22Rv1 (cell line): ENCODE measurements around the gene SH3BP5L.

Source experiments
- H3K27ac ChIP-seq: fragments of 450-650 bp; 2 replicates; pipeline ENCODE4 v1.5.1; 2017
- ZFX ChIP-seq: fragments of 450-650 bp; IDR thresholded peaks from 2 replicates; pipeline ENCODE4 v1.6.1; 2017; ENCODE audit warnings: antibody characterized with exemption, borderline replicate concordance
- TF ChIP-seq, protein P1 (sequence below): fragments of 450-650 bp; IDR thresholded peaks from 2 replicates; pipeline ENCODE4 v1.5.1; 2017; ENCODE audit warnings: mild to moderate bottlenecking

Gene SH3BP5L

GRCh38 chr1:248856176-248856575 lies 30.5 kb upstream of the SH3BP5L start:
- no peak overlapping the region; the same call in 1 of the 2 replicates for H3K27ac ChIP-seq
- TF ChIP-seq ZFX: no peak
- TF ChIP-seq, protein P1, sequence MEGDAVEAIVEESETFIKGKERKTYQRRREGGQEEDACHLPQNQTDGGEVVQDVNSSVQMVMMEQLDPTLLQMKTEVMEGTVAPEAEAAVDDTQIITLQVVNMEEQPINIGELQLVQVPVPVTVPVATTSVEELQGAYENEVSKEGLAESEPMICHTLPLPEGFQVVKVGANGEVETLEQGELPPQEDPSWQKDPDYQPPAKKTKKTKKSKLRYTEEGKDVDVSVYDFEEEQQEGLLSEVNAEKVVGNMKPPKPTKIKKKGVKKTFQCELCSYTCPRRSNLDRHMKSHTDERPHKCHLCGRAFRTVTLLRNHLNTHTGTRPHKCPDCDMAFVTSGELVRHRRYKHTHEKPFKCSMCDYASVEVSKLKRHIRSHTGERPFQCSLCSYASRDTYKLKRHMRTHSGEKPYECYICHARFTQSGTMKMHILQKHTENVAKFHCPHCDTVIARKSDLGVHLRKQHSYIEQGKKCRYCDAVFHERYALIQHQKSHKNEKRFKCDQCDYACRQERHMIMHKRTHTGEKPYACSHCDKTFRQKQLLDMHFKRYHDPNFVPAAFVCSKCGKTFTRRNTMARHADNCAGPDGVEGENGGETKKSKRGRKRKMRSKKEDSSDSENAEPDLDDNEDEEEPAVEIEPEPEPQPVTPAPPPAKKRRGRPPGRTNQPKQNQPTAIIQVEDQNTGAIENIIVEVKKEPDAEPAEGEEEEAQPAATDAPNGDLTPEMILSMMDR: no peak

GRCh38 chr1:248855580-248855979 lies 29.9 kb upstream of the SH3BP5L start:
- peak overlapping the region; percentile 34; the same call in 1 of the 2 replicates for H3K27ac ChIP-seq
- TF ChIP-seq, protein P1: no peak
- TF ChIP-seq ZFX: no peak

DNA sequence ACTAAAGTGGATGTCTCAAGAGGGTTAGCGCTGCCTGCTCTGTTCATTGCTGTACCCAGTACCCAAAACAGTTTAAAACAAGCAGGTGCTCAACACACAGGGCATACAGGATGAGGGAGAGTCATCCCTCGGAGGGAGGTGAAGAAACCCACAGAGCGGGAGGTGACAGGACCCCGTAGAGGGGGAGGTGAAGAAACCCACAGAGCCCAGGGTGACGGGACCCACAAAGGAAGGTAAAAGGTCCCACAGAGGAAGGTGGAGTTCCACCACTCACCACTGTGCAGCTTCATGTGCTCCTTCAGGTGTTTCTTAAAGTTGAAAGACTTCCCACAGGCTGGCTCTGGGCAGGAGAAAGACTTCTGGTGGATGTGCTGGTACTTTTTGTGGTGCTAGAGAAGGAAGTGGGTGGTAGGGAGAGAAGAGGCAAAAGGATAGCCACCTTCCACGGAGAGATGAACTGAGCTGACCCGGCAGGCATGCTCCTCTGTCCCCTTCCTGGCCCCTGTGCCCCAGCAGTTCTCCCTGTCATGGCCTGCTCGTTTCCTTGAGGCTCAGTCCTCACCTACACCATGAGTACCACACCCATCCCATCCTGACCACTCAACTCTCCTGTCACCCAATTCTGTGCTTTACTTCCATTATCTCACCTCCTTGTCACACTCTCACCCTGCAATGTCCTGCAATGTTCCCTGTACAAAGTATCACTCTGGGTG lies 28.1 kb upstream of the SH3BP5L start:
- TF ChIP-seq ZFX: no peak
- 0 out of 2 replicates have a peak overlapping the region, but pooled peaks have one; percentile 5 for H3K27ac ChIP-seq

DNA sequence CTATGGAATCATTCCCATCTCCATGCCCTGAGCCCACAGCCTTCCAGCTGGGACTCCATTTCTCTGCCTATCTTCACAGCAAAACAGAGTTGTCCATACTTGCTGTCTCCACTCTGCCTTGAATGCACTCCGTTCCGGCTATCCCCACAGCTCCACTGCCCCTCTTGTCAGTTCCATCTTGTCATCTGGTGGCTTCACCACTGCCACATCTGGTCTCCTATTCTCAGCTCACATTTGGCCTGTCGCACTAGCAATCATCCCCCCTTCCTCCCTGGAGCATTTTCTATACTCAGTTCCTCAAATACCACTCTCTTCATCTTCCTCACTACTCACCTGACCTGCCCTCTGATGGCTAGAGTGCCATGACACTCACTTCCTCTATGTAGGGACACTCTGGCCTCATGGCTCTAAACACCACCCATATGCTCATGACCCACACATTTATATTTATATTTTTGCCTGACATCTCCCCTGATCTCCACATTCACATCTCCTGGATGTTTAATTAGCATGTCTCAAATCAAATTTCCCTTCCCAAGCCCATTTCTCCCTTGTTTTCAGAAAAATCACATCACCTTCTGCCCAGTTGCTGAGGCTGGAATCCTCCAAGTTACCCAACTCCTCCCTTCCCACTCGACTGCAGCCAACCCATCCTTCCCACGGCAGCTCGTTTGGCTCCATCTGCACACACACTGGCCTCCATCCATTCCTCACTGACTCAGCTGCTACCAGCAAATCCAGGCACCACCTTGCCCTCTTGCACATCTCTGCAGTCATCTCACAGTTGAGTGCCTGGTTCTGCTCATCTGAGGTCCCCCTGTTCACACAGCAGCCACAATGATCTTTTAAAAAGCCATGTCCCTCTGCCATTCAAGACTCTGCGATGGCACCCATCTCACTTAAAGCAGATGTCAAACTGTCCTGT lies 27.0 kb upstream of the SH3BP5L start:
- peak overlapping the region; percentile 37 for H3K27ac ChIP-seq
- TF ChIP-seq, protein P1: no peak
- no peak for TF ChIP-seq ZFX

GRCh38 chr1:248851390-248851789 lies 25.7 kb upstream of the SH3BP5L start:
- no peak for TF ChIP-seq ZFX
- TF ChIP-seq, protein P1: no peak
- H3K27ac ChIP-seq: peak overlapping the region; percentile 37; the same call in 1 of the 2 replicates

GRCh38 chr1:248850536-248851251 lies 25.0 kb upstream of the SH3BP5L start:
- TF ChIP-seq, protein P1: no peak
- TF ChIP-seq ZFX: no peak
- H3K27ac ChIP-seq: peak overlapping the region; percentile 38

GRCh38 chr1:248850124-248850523 lies 24.4 kb upstream of the SH3BP5L start:
- peak overlapping the region; percentile 38 for H3K27ac ChIP-seq
- TF ChIP-seq, protein P1: no peak
- no peak for TF ChIP-seq ZFX
